SU-DHL-6 (cell line): ENCODE data around the gene WWOX.

Source experiments
- H2AFZ ChIP-seq: fragments of 200-600 bp; sonication (generic); 2 replicates; pipeline ENCODE4 v1.6.1; 2014; ENCODE audit warnings: low read depth, mild to moderate bottlenecking, moderate library complexity, mixed read lengths, antibody characterized with exemption, low read length; ENCODE audit not compliant: severe bottlenecking
- H3F3A ChIP-seq: fragments of 200-600 bp; shearing (Covaris generic); 2 replicates; pipeline ENCODE4 v1.6.0; 2016; ENCODE audit warnings: antibody characterized with exemption, mild to moderate bottlenecking; ENCODE audit not compliant: insufficient read depth
- H3K27ac ChIP-seq: fragments of 200-600 bp; sonication (generic); 2 replicates; pipeline ENCODE4 v1.5.1; 2016; ENCODE audit warnings: low read depth, mild to moderate bottlenecking, low read length, moderate library complexity, mixed read lengths
- H3K27me3 ChIP-seq: fragments of 200-600 bp; sonication (generic), shearing (Covaris generic); 2 replicates; pipeline ENCODE4 v1.6.0; 2014; ENCODE audit warnings: mild to moderate bottlenecking, low read length
- H3K36me3 ChIP-seq: fragments of 200-600 bp; sonication (generic); 2 replicates; pipeline ENCODE4 v1.6.1; 2014; ENCODE audit warnings: mild to moderate bottlenecking, low read length, mixed read lengths
- H3K4me2 ChIP-seq: fragments of 300-600, 200-600 bp; shearing (Covaris generic), sonication (generic); 2 replicates; pipeline ENCODE4 v1.6.0; 2014; ENCODE audit warnings: low read length, low read depth, mild to moderate bottlenecking; ENCODE audit not compliant: poor library complexity, severe bottlenecking
- H3K4me3 ChIP-seq: fragments of 200-600 bp; sonication (generic); 2 replicates; pipeline ENCODE4 v1.5.1; 2014; ENCODE audit warnings: antibody characterized with exemption, low read length, mild to moderate bottlenecking, mixed read lengths; ENCODE audit not compliant: insufficient read depth, poor library complexity, severe bottlenecking
- H3K79me2 ChIP-seq: fragments of 200-600 bp; sonication (generic); 2 replicates; pipeline ENCODE4 v1.6.1; 2014; ENCODE audit warnings: mild to moderate bottlenecking, low read length, moderate library complexity; ENCODE audit not compliant: insufficient read depth
- H3K9ac ChIP-seq: fragments of 200-600 bp; sonication (generic); 2 replicates; pipeline ENCODE4 v1.7.0; 2014; ENCODE audit warnings: mild to moderate bottlenecking, low read length
- H3K9me2 ChIP-seq: fragments of 200-600 bp; sonication (generic); replicated peaks from 2 replicates; pipeline ENCODE4 v1.6.1; 2014; ENCODE audit warnings: low read length; ENCODE audit not compliant: insufficient read depth
- H3K9me3 ChIP-seq: fragments of 200-600 bp; sonication (generic); 2 replicates; pipeline ENCODE4 v1.6.1; 2014; ENCODE audit warnings: low read length, mixed read lengths; ENCODE audit not compliant: insufficient read depth
- H4K20me1 ChIP-seq: fragments of 200-600 bp; sonication (generic); 2 replicates; pipeline ENCODE4 v1.6.1; 2014; ENCODE audit warnings: low read depth, mild to moderate bottlenecking, antibody characterized with exemption, low read length, moderate library complexity, mixed read lengths
- CTCF ChIP-seq: fragments of 200-600 bp; sonication (generic); IDR thresholded peaks from one replicate; pipeline ENCODE4 v1.5.1; 2017; ENCODE audit warnings: antibody characterized with exemption, mild to moderate bottlenecking, low read length, moderate library complexity; ENCODE audit not compliant: insufficient read depth, poor library complexity, severe bottlenecking
- EZH2phosphoT487 ChIP-seq: fragments of 200-600 bp; sonication (generic), shearing (Covaris generic); conservative IDR thresholded peaks from 2 replicates; pipeline ENCODE4 v1.6.1; 2018; ENCODE audit warnings: mild to moderate bottlenecking, antibody characterized with exemption, low read length, moderate library complexity, mixed read lengths

WWOX gene

GRCh38 chr16:79155904-79156303 is 1056.5 kb downstream of the WWOX start:
- no peak overlapping the region for H3K9ac ChIP-seq
- H2AFZ ChIP-seq, result no peak overlapping the region
- H3K27me3 ChIP-seq, result no peaks in the 10 kb centered on the region
- TF ChIP-seq EZH2phosphoT487 (no peak), CTCF (no peak)
- no peaks in the 10 kb centered on the region for H3F3A ChIP-seq
- no peak overlapping the region for H3K4me2 ChIP-seq
- H3K79me2 ChIP-seq, result no peaks in the 10 kb centered on the region
- no peak overlapping the region for H3K27ac ChIP-seq
- H3K36me3 ChIP-seq, result no peaks in the 10 kb centered on the region
- H4K20me1 ChIP-seq, result no peaks in the 10 kb centered on the region
- H3K9me3 ChIP-seq, result no peaks in the 10 kb centered on the region
- no peak overlapping the region for H3K4me3 ChIP-seq
- H3K9me2 ChIP-seq, result no peaks in the 10 kb centered on the region

GRCh38 chr16:79156761-79157160 is 1057.3 kb downstream of the WWOX start:
- H3K4me2 ChIP-seq, result no peak overlapping the region
- TF ChIP-seq CTCF (no peak), EZH2phosphoT487 (no peak)
- no peaks in the 10 kb centered on the region for H3K9me2 ChIP-seq

GRCh38 chr16:79158337-79158736 is 1058.9 kb downstream of the WWOX start:
- TF ChIP-seq EZH2phosphoT487 (no peak), CTCF (no peak)
- Histone ChIP-seq H3F3A (no peaks in the 10 kb centered on the region), H3K4me3 (no peak overlapping the region), H3K9ac (no peak overlapping the region), H3K4me2 (no peak overlapping the region), H2AFZ (no peak overlapping the region), H3K27me3 (no peaks in the 10 kb centered on the region), H3K27ac (no peak overlapping the region), H3K9me3 (no peaks in the 10 kb centered on the region), H3K79me2 (no peaks in the 10 kb centered on the region), H4K20me1 (no peaks in the 10 kb centered on the region), H3K36me3 (no peaks in the 10 kb centered on the region), H3K9me2 (no peaks in the 10 kb centered on the region)

More at GRCh38 chr16:79156761-79157160, 1057.3 kb downstream of the WWOX start:
- Histone ChIP-seq H2AFZ (no peak overlapping the region), H3K9ac (no peak overlapping the region), H3K4me3 (no peak overlapping the region), H3K9me3 (no peaks in the 10 kb centered on the region), H4K20me1 (no peaks in the 10 kb centered on the region), H3F3A (no peaks in the 10 kb centered on the region), H3K79me2 (no peaks in the 10 kb centered on the region), H3K27ac (no peak overlapping the region), H3K36me3 (no peaks in the 10 kb centered on the region), H3K27me3 (no peaks in the 10 kb centered on the region)
